ENCODE measurements around the gene RTL1. TPM values are rescaled to one million over a fixed set of nuclear protein-coding genes. Genes with fewer than 3 reads are reported as not detected.

The RTL1 gene
- total and polyA plus RNA-seq, 2 donors (not counting 3 experiments of a cell fraction or from before 2014, with no cell fraction given), result not detected

DNA sequence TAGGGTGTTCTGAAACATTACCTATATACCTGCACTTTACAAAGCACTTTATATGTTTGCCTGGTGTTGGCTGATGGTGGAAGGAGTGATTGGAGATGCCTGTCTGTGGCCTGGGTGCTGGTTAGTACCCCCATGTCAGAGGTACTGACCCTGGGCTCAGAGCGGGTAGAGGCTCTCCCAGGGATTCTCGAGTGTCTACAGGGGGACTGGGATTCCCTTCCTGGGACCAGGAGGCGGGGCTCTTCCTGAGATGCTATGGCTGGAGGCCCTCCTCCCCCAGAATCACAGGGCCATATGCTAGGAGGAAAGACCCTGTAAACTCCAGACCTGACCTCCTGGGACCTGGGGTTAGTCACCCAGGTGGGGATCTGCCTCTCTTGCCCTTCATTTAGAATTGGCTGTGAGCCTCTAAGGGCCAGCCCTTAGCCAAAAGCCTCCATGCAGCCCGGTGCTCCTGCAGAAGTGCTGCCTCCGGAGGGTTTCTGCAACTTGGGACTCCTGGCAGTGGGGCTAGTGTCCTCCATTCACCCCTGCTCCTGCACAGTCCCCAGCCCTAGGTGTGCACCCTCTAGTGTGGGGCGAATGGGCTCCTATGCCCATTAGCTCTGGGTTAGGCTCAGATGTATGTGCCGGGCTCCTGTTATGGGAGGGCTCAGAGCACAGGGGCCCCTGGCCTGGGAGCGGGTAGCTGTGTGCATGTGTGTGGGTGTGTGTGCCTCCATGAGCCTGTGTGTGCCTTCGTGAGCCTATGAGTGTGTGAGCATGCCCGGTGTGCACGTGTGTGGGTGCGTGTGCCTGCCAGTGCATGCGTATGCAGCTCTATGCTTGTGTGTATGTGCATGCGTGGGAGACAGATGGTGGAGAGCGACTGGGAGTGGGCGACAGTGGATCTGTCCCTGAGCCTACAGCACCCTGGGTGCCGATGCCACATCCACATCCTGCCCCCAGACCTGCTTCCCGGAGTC lies 36.6 kb downstream of the RTL1 start:
- H3K79me2 ChIP-seq (ENCODE audit: control insufficient read depth, insufficient read depth, low read length), result no peaks in the 10 kb centered on the region
- dilution Hi-C loops (cut with MboI; ENCODE audit: extremely low pct_ligation_motif_present, low sequenced_read_pairs) (no loop called here), intact Hi-C loops (cut with micrococcal nuclease) (no loop called here)
- ChIA-PET POLR2A (no interaction called here), CTCF (no interaction called here)
- no peak overlapping the region for H3K4me2 ChIP-seq (ENCODE audit: insufficient read depth, low read length)
- no peak overlapping the region for H2AFZ ChIP-seq (ENCODE audit: low read depth, low read length)
- DNase-seq (ENCODE audit: low read depth, low spot score), result no peak
- H3K9ac ChIP-seq (replicated peaks; ENCODE audit: extremely low read depth, insufficient read depth, low read length), result no peak overlapping the region
- no peak overlapping the region for H3K4me3 ChIP-seq (replicated peaks in 1 of 3; ENCODE audit: insufficient read depth in 1 of 3, low read depth in 1 of 3, low read length in 3 of 3)
- no peaks in the 10 kb centered on the region for H3K9me3 ChIP-seq (replicated peaks; ENCODE audit: control insufficient read depth, insufficient read depth, low read length)
- H3K36me3 ChIP-seq (ENCODE audit: control insufficient read depth in 2 of 2, extremely low read depth in 1 of 2, insufficient read depth in 2 of 2, low read length in 2 of 2), result peaks cover 0 to 19% of the 10 kb centered on the region in 2 experiments
- H3K27ac ChIP-seq (ENCODE audit: insufficient read depth, low read depth, low read length), result no peak overlapping the region
- FAIRE-seq, result no peak
- no TSS peak for BruUV-seq (replicated peaks)
- no peaks in the 10 kb centered on the region for H3K9me1 ChIP-seq (replicated peaks; ENCODE audit: control insufficient read depth, extremely low read depth, insufficient read depth, low read length)
- H4K20me1 ChIP-seq (replicated peaks; ENCODE audit: control insufficient read depth, extremely low read depth, insufficient read depth, low read length), result no peaks in the 10 kb centered on the region
- no peak for TF ChIP-seq GATA2 (IDR thresholded peaks at IDR 0.05; ENCODE audit: insufficient read depth, insufficient read length, low read depth, low read length)
- TF ChIP-seq MYC (IDR thresholded peaks at IDR 0.05; ENCODE audit: low read depth, low read length), result no peak
- TF ChIP-seq EZH2 (IDR thresholded peaks at IDR 0.05; ENCODE audit: borderline replicate concordance, low read depth, low read length, severe bottlenecking), result no peak
- TF ChIP-seq, protein P1, sequence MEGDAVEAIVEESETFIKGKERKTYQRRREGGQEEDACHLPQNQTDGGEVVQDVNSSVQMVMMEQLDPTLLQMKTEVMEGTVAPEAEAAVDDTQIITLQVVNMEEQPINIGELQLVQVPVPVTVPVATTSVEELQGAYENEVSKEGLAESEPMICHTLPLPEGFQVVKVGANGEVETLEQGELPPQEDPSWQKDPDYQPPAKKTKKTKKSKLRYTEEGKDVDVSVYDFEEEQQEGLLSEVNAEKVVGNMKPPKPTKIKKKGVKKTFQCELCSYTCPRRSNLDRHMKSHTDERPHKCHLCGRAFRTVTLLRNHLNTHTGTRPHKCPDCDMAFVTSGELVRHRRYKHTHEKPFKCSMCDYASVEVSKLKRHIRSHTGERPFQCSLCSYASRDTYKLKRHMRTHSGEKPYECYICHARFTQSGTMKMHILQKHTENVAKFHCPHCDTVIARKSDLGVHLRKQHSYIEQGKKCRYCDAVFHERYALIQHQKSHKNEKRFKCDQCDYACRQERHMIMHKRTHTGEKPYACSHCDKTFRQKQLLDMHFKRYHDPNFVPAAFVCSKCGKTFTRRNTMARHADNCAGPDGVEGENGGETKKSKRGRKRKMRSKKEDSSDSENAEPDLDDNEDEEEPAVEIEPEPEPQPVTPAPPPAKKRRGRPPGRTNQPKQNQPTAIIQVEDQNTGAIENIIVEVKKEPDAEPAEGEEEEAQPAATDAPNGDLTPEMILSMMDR (IDR thresholded peaks at IDR 0.05; ENCODE audit: extremely low read depth in 1 of 2, insufficient read depth in 1 of 2, low read depth in 1 of 2, low read length in 2 of 2), result no peak
- no peak for TF ChIP-seq FOS (IDR thresholded peaks at IDR 0.05; ENCODE audit: borderline replicate concordance, insufficient read depth, low read length)
- TF ChIP-seq, protein P2, sequence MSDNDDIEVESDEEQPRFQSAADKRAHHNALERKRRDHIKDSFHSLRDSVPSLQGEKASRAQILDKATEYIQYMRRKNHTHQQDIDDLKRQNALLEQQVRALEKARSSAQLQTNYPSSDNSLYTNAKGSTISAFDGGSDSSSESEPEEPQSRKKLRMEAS (IDR thresholded peaks at IDR 0.05; ENCODE audit: insufficient read depth, insufficient read length), result no peak
- TF ChIP-seq JUN (IDR thresholded peaks at IDR 0.05; ENCODE audit: borderline replicate concordance, insufficient read depth, insufficient read length, low read depth), result no peak
- TF ChIP-seq POLR2AphosphoS5 (IDR thresholded peaks at IDR 0.05; ENCODE audit: insufficient read depth, low read depth, low read length), result no peak
- no peak for TF ChIP-seq POLR2A (IDR thresholded peaks at IDR 0.05; ENCODE audit: low read depth, low read length)
- H3K4me1 ChIP-seq (ENCODE audit: control insufficient read depth, extremely low read depth, insufficient read depth, low read length), result no peaks in the 10 kb centered on the region
- no peaks in the 10 kb centered on the region for H3K27me3 ChIP-seq (ENCODE audit: control insufficient read depth in 2 of 2, insufficient read depth in 2 of 2, low read length in 2 of 2)

Measured in endothelial cell of umbilical vein (primary cell).